ENCODE results near the gene MAP3K2.
A peak's percentile ranks its signal among the peaks of the same experiment; 100 is the strongest.

MAP3K2 gene

DNA sequence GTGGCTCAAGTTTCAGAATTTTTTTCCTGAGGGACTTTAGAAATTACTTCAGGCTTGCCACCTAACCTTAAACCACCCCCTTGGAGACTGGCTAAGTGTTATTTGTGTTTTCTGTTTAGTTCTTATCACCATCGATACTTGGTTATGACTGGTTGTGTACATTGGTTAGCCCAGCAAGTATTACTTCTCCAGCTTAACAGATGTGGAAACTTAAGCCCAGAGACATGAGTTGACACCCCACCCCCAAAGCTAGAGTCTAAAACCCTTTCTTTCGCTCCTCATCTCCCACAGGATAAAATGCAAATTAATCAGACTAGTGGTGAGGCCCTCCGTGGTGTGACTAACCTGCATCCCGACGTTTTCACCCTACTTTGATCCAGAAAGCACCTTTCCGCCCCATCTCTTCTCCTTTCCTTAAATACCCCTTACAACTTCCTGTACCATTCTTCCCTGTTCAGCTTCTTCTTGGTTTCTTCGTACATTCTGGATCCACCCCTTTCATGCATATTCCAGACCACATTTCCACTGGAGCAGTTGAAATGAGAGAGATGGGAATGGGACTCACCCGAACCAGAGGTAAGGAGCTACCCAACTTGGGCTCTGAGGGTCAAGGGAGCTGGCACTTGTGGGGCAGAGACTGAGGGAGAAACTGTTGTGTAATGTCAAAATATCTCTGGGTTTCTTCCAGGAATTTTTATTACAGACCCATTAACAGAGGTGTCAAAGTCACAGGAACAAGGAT is 819 bp upstream of the MAP3K2 start:
- H3K4me3 Mint-ChIP-seq = peak overlapping the region; percentile 89
- H3K36me3 Mint-ChIP-seq = peaks cover 10% of the 10 kb centered on the region
- peak; percentile 7 for ATAC-seq (ENCODE audit: low read depth)
- no peaks in the 10 kb centered on the region for H3K27me3 Mint-ChIP-seq
- H3K9me3 Mint-ChIP-seq = no peaks in the 10 kb centered on the region
- peaks cover 49% of the 10 kb centered on the region for H3K4me1 Mint-ChIP-seq
- no peak for DNase-seq (ENCODE audit: low spot score in 2 of 2)
- peak overlapping the region; percentile 99 for H3K27ac Mint-ChIP-seq

DNA sequence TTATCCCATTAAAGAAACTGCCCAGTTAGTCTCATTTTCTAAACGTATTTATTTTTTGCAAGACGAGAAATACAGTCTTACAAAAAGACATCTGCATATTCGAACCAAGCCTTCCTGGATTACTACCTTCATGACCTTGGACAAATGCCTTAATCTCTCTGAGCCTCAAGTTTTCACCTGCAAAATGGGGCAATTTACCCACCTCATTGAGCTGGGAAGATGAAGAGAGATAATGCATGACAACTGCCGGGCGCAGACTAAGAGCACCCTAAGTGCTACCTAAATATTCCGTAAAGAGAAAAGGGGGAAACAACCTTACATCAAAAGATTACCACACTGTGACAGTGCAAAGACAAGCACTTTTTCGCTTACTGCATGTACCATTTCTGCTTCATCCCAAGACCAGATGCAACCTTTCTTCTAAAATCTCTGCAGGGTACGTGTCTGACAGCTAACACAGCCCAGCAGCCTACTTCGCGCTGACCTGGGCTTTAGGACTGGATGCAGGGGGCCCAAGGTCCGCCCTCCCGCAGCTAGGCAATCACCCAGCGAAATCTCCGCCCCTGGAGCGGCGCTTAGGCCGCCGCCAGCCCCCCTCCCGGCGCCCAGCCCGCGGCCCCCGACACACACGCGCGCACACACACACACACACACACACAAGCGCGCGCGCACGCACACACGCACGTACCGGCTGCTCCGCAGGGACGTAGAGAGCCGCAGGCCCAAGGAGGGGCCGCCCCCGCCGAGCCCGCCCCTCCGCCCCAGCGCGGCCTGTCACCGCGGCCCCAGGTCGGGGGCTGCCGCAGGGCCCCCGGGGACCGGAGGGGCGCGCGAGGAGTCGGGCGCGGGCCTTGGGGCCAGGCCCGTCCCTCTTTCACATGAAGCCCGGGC is 766 bp downstream of the MAP3K2 start:
- Mint-ChIP-seq H3K9me3 (no peaks in the 10 kb centered on the region), H3K27ac (peak overlapping the region; percentile 99), H3K27me3 (no peaks in the 10 kb centered on the region), H3K4me1 (peaks cover 52% of the 10 kb centered on the region), H3K36me3 (peaks cover 8% of the 10 kb centered on the region), H3K4me3 (peak overlapping the region; percentile 90)
- ATAC-seq (ENCODE audit: low read depth) (peak; percentile 68), DNase-seq (ENCODE audit: low spot score in 2 of 2) (peak; percentile 83 to 85)

DNA sequence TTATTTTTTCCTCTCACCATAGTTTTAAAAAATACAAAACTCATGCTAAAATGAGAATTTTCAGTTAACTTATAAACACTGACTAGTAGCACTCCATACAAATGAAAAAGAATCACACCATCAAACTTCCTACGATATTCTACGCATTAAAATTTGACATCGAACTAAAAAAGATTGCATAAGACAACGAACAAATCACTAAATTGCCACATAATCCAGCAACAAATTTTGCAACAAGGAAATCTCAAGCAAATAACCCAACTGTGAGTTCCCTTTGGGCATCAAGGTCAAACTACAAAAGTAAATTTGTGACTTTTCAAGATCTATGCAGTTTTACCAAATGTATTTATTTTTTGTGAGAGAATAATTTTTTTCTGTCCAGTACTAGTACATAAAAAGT is 1.5 kb downstream of the MAP3K2 start:
- H3K4me3 Mint-ChIP-seq = peak overlapping the region; percentile 90
- H3K27me3 Mint-ChIP-seq = no peaks in the 10 kb centered on the region
- ATAC-seq (ENCODE audit: low read depth) = no peak
- peaks cover 8% of the 10 kb centered on the region for H3K36me3 Mint-ChIP-seq
- H3K27ac Mint-ChIP-seq = peak overlapping the region; percentile 99
- H3K9me3 Mint-ChIP-seq = no peaks in the 10 kb centered on the region
- no peak for DNase-seq (ENCODE audit: low spot score in 2 of 2)
- H3K4me1 Mint-ChIP-seq = peaks cover 53% of the 10 kb centered on the region

DNA sequence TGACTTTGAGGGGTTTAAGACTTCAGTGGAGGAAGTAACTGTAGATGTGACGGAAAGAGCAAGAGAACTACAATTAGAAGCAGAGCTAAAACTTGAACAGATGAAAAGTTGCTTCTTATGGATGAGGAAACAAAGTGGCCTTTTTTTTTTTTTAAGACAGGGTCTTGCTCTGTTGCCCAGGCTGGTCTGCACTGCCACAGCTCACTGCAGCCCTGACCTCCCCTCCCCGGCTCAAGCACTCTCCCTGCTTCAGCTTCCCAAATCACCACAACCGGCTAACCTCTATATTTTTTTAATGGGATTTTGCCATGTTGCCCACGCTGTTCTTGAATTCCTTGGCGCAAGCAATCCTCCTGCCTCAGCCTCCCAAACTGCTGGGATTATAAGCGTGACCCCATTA is 3.2 kb downstream of the MAP3K2 start:
- peaks cover 8% of the 10 kb centered on the region for H3K36me3 Mint-ChIP-seq
- DNase-seq (ENCODE audit: low spot score in 2 of 2) (no peak), ATAC-seq (ENCODE audit: low read depth) (no peak)
- peak overlapping the region; percentile 38 for H3K27ac Mint-ChIP-seq
- H3K4me1 Mint-ChIP-seq = peaks cover 51% of the 10 kb centered on the region
- H3K9me3 Mint-ChIP-seq = no peaks in the 10 kb centered on the region
- no peaks in the 10 kb centered on the region for H3K27me3 Mint-ChIP-seq
- H3K4me3 Mint-ChIP-seq = no peak overlapping the region

DNA sequence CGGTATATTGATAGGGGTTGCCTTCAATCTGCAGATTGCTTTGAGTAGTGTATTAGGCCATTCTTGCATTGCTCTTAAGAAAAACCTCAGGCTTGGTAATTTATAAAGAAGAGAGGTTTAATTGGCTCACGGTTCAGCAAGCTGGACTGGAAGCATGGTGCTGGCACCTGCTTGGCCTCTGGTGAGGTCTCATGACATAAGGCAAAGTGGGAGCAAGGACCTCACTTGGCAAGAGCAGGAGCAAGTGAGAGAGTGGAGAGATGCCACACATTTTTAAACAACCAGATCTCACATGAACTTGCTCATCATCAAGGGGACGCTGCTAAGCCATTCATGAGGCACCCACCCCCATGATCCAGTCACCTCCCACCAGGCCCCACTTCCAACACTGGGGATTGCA is 4.9 kb downstream of the MAP3K2 start:
- Mint-ChIP-seq H3K27me3 (no peaks in the 10 kb centered on the region), H3K9me3 (no peaks in the 10 kb centered on the region), H3K27ac (peak overlapping the region; percentile 31), H3K4me1 (peaks cover 43% of the 10 kb centered on the region), H3K4me3 (no peak overlapping the region), H3K36me3 (peaks cover 8% of the 10 kb centered on the region)
- DNase-seq (ENCODE audit: low spot score in 2 of 2) = no peak
- ATAC-seq (ENCODE audit: low read depth) = no peak

DNA sequence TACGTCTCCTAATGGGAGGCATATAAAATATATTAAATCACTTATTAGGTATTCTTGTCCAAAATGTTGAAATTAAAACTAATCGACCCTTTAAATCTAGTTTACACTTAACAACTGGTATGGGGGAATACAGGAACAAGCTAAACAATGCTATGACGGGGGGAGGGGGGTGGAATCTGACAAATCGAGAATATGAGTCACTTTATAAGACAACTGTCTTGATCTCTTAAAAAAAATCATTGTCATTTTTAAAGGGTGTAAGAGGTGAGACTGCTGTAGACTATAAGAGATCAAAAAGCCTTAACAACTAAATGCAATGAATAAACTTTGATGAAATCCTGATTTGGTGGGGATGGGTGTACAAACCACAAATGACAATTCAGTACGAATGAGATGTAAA is 6.0 kb downstream of the MAP3K2 start:
- peaks cover 42% of the 10 kb centered on the region for H3K4me1 Mint-ChIP-seq
- no peak overlapping the region for H3K27ac Mint-ChIP-seq
- no peak for DNase-seq (ENCODE audit: low spot score in 2 of 2)
- H3K36me3 Mint-ChIP-seq = peaks cover 10% of the 10 kb centered on the region
- no peaks in the 10 kb centered on the region for H3K9me3 Mint-ChIP-seq
- no peaks in the 10 kb centered on the region for H3K27me3 Mint-ChIP-seq
- ATAC-seq (ENCODE audit: low read depth) = no peak
- no peak overlapping the region for H3K4me3 Mint-ChIP-seq

DNA sequence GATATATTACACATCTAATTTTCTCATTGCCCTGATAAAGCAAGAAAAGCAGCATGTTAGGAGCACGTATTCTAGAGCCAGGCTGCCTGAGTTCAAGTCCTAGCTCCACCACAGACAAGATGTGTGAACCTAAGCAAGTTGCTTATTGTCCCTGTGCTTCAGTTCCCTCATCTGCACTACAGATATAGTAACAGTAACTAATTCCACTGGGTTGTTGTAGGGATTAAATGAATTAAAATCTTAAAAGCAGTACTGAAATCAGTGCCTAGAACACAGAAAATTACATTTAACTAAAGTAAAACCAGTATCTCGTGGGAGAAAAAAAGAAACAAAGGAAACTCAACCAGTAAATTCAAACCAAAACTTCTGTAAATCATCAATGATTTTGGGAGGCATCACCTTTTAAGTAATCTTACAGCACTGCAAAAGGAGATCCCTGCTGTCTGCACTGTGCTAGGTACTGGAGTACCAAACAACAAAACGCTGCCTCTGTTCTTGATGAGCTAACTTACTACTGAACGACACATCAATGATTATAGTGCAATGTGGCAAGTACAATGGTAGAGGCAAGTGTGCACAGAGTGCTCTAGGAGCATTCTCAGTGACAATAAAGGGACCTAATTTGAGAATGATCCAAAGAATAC is 7.9 kb downstream of the MAP3K2 start:
- no peak for ATAC-seq (ENCODE audit: low read depth)
- DNase-seq (ENCODE audit: low spot score in 2 of 2) = no peak

DNA sequence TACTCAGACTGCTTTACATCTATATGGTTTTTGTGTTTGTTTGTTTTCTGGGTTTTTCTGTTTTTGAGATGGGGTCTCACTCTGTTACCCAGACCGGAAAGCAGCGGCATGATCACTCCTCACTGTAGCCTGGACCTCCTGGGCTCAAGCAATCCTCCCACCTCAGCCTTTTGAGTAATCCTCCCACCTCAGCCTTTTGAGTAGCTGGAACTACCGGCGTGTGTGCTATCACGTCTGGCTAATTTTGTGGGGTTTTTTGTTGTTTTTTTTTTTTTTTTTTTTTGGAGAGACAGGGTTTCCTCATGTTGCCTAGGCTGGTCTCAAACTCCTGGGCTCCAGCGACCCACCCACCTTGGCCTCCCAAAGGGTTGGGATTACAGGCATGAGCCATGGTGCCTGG is 9.1 kb downstream of the MAP3K2 start:
- no peak for ATAC-seq (ENCODE audit: low read depth)
- no peak for DNase-seq (ENCODE audit: low spot score in 2 of 2)
- Mint-ChIP-seq H3K36me3 (peaks cover 22% of the 10 kb centered on the region), H3K27ac (no peak overlapping the region), H3K9me3 (peaks cover 10% of the 10 kb centered on the region), H3K27me3 (no peaks in the 10 kb centered on the region), H3K4me1 (peaks cover 34% of the 10 kb centered on the region), H3K4me3 (no peak overlapping the region)

More for the DNA sequence above, 7.9 kb downstream of the MAP3K2 start:
- no peak overlapping the region for H3K4me3 Mint-ChIP-seq
- no peaks in the 10 kb centered on the region for H3K27me3 Mint-ChIP-seq
- peaks cover 38% of the 10 kb centered on the region for H3K4me1 Mint-ChIP-seq
- H3K9me3 Mint-ChIP-seq = peaks cover 4% of the 10 kb centered on the region
- H3K36me3 Mint-ChIP-seq = peaks cover 17% of the 10 kb centered on the region
- no peak overlapping the region for H3K27ac Mint-ChIP-seq

DNA sequence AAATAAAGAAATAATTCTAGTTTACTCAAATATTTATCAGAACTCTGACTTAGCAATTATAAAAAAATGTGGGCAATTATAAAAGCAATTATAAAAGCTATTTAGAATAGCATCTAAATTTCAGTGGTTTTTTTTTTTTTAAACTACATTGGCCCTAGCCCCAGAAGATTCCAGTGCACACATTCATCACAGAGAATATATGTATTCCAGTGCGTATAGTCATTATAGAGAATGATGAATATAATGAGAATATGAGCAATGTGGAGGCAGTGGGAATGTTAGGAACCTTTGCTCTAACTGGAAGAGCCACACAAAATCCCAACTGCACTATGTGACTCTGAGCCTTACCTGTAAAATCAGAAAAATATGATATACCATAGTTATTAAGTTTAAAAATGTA is 10.5 kb downstream of the MAP3K2 start:
- Mint-ChIP-seq H3K27me3 (no peaks in the 10 kb centered on the region), H3K4me1 (peaks cover 26% of the 10 kb centered on the region), H3K4me3 (no peak overlapping the region), H3K27ac (no peak overlapping the region), H3K9me3 (peaks cover 14% of the 10 kb centered on the region), H3K36me3 (peaks cover 24% of the 10 kb centered on the region)
- DNase-seq (ENCODE audit: low spot score in 2 of 2) = no peak
- no peak for ATAC-seq (ENCODE audit: low read depth)

DNA sequence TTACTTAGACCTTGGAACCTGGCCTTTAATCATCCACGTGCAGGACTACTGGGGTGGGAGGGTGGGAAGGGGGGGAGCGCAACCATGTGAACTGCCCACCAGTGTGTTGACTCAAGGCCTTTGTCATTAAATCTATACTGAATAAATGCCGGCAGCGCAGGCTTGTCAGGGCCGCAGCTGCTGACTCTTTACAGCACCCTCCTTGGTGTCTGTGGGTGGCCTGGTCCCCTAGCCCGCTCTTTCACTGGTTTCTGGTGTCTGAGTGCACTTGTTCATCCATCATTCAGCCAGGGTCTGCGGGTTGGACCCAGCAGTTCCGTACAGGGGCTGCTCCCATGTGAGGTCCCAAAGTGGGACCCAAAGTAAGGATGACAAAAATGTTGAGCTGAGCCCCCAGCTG is 11.5 kb downstream of the MAP3K2 start:
- Mint-ChIP-seq H3K27me3 (no peaks in the 10 kb centered on the region), H3K4me3 (no peak overlapping the region), H3K4me1 (peaks cover 28% of the 10 kb centered on the region), H3K36me3 (peaks cover 29% of the 10 kb centered on the region), H3K9me3 (peaks cover 14% of the 10 kb centered on the region), H3K27ac (no peak overlapping the region)
- ATAC-seq (ENCODE audit: low read depth) (no peak), DNase-seq (ENCODE audit: low spot score in 2 of 2) (no peak)

DNA sequence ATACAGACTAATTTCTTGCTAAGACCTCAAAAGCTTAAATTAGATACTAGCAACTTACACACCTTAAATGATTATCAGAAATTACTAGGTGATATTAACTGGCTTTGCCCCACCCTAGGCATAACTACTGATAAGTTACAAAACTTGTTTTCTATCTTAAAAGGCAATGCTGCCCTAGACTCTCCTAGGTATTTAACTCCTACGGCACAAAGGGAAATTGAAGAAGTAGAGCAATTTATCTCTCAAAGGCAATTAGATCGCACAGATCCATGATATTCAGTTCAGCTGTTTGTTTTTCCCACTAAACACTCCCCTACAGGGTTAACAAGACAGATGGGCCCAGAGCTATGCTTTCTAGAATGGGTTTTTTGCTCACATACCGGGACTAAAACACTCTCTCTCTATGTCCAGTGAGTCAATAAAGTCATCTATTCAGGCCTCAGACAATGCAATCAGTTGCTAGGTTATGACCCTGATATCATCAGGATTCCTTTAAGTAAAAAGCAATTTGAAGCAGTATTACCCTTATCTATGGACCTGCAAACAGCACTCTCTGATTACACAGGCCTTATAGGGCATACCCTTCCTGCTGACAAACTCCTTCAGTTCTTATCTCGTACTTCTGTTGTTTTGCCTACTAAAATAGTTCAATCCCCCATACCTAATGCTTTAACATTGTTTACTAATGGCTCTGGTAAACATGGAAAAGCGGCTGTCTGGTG is 14.3 kb downstream of the MAP3K2 start:
- H3K4me1 Mint-ChIP-seq = peaks cover 22% of the 10 kb centered on the region
- H3K9me3 Mint-ChIP-seq = peaks cover 14% of the 10 kb centered on the region
- no peak overlapping the region for H3K4me3 Mint-ChIP-seq
- H3K27me3 Mint-ChIP-seq = no peaks in the 10 kb centered on the region
- H3K27ac Mint-ChIP-seq = no peak overlapping the region
- peaks cover 41% of the 10 kb centered on the region for H3K36me3 Mint-ChIP-seq
- no peak for ATAC-seq (ENCODE audit: low read depth)
- no peak for DNase-seq (ENCODE audit: low spot score in 2 of 2)

DNA sequence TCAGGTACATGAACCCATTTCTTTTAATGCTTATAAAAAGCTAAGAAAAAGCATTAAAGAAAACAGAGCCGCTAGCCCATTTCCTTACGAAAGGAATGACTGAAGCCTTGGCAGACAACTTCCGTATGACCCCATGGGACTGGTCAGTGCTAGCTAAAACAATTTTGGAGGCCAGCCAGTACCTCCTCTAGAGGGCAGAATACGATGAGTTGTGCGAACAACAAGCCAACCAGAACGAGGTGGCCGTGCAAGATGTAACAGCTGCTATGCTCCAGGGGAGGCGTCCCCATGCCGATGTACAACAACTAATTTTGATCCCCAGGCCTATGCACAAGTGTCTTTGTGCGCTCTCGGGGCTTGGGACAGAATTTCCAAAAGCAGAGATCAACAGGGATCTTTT is 16.7 kb downstream of the MAP3K2 start:
- Mint-ChIP-seq H3K9me3 (peaks cover 14% of the 10 kb centered on the region), H3K4me1 (peaks cover 25% of the 10 kb centered on the region), H3K27me3 (no peaks in the 10 kb centered on the region)

DNA sequence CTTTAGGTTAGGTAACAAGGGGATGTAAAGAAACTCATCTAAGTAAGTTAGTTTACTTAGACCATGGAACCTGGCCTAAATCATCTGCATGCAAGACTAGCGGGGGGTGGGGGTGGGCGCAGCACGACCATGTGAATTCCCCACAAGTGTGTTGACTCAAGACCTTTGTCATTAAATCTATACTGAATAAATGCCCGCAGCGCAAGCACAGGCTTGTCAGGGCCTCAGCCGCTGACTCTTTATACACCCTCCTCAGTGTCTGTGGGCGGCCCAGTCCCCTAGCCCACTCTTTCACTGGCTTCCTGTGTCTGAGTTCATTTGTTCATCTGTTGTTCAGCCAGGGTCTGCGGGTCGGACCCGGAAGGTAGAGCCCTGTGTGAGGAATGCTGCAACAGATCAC is 17.8 kb downstream of the MAP3K2 start:
- Mint-ChIP-seq H3K4me3 (no peak overlapping the region), H3K4me1 (peaks cover 29% of the 10 kb centered on the region), H3K9me3 (peaks cover 10% of the 10 kb centered on the region), H3K27ac (no peak overlapping the region), H3K36me3 (peaks cover 31% of the 10 kb centered on the region), H3K27me3 (no peaks in the 10 kb centered on the region)
- ATAC-seq (ENCODE audit: low read depth) (no peak), DNase-seq (ENCODE audit: low spot score in 2 of 2) (no peak)

More for the DNA sequence above, 16.7 kb downstream of the MAP3K2 start:
- Mint-ChIP-seq H3K4me3 (no peak overlapping the region), H3K27ac (no peak overlapping the region), H3K36me3 (peaks cover 36% of the 10 kb centered on the region)
- no peak for ATAC-seq (ENCODE audit: low read depth)
- DNase-seq (ENCODE audit: low spot score in 2 of 2) = no peak
